Epidermal melanocyte (primary cell): ENCODE measurements around the gene SEPTIN5.
"Not testable (repeated sequence)": the region's sequence is repeated elsewhere in the genome, so short reads cannot be mapped to it uniquely, and the experiment has no call there.

Experiments used
- DNase-seq: peaks from one replicate; pipeline ENCODE4 v3.0.0; 2011; ENCODE audit warnings: low spot score; ENCODE audit not compliant: insufficient read length

Gene SEPTIN5

GRCh38 chr22:19714312-19715187 is at the start of gene SEPTIN5:
TSS of gene SEPTIN5 (plus strand) at chr22:19714503. CDS start at chr22:19714589, 86 bp downstream.
- DNase-seq: no peak

- DNase-seq: no peak
Observed at GRCh38 chr22:19664951-19665783, 49.1 kb upstream of the SEPTIN5 start.

GRCh38 chr22:19665784-19666672 is 48.3 kb upstream of the SEPTIN5 start:
- DNase-seq: no peak

GRCh38 chr22:19666673-19667593 is 47.4 kb upstream of the SEPTIN5 start:
- DNase-seq: no peak

GRCh38 chr22:19667872-19668740 is 46.2 kb upstream of the SEPTIN5 start:
- no peak for DNase-seq

GRCh38 chr22:19668748-19669147 is 45.6 kb upstream of the SEPTIN5 start:
- DNase-seq: no peak

GRCh38 chr22:19669570-19669969 is 44.7 kb upstream of the SEPTIN5 start:
- no peak for DNase-seq

GRCh38 chr22:19671316-19671715 is 43.0 kb upstream of the SEPTIN5 start:
- DNase-seq: no peak

GRCh38 chr22:19672054-19672776 is 42.1 kb upstream of the SEPTIN5 start:
- DNase-seq: no peak

GRCh38 chr22:19673660-19674059 is 40.6 kb upstream of the SEPTIN5 start:
- DNase-seq: no peak

- no peak for DNase-seq
Observed at GRCh38 chr22:19674129-19674928, 40.0 kb upstream of the SEPTIN5 start.

- no peak for DNase-seq
Observed at GRCh38 chr22:19674929-19675253, 39.4 kb upstream of the SEPTIN5 start.

- no peak for DNase-seq
Observed at GRCh38 chr22:19675428-19675827, 38.9 kb upstream of the SEPTIN5 start.

GRCh38 chr22:19676437-19676836 is 37.9 kb upstream of the SEPTIN5 start:
- not testable (repeated sequence) for DNase-seq

- no peak for DNase-seq
Observed at GRCh38 chr22:19678949-19679521, 35.3 kb upstream of the SEPTIN5 start.

- DNase-seq: no peak
Observed at GRCh38 chr22:19679522-19680101, 34.7 kb upstream of the SEPTIN5 start.

- DNase-seq: no peak
Observed at GRCh38 chr22:19680287-19680881, 33.9 kb upstream of the SEPTIN5 start.
